B cell (primary cell): ENCODE data around the gene PPP5C. TPM values are rescaled to one million over a fixed set of nuclear protein-coding genes. Genes with fewer than 3 reads are reported as not detected.

ENCODE experiments used
- ATAC-seq: fragments of 200-7000 bp; cut with Tn5 transposase; one replicate; pipeline ENCODE4 v1.10.0; 2021; ENCODE audit warnings: low read depth, mild to moderate bottlenecking, moderate number of reproducible peaks, moderate library complexity
- CTCF ChIA-PET: fragments of 350-600 bp; sonication (Branson Sonifier 250); formaldehyde crosslinking; loops from one replicate; lab custom pipeline; 2021; ENCODE audit warnings: antibody characterized with exemption, inconsistent platforms; lab: Charles Lee
- POLR2A ChIA-PET: fragments of 350-600 bp; sonication (Branson Sonifier 250); formaldehyde crosslinking; loops from one replicate; lab custom pipeline; 2021; ENCODE audit warnings: antibody characterized with exemption; lab: Charles Lee
- DNase-seq: peaks from one replicate; pipeline ENCODE4 v3.0.0; 2013
- H2AFZ ChIP-seq: 2 replicates; pipeline ENCODE4 v1.6.1; 2012; ENCODE audit warnings: mild to moderate bottlenecking, low read depth, low read length; ENCODE audit not compliant: insufficient read depth, poor library complexity, severe bottlenecking
- H3K27ac ChIP-seq, 2 donors: 1 replicate in 1 of 2; 2 replicates in 1 of 2; pipeline ENCODE4 v1.5.1; 2012 to 2013; ENCODE audit warnings: low read length in 2 of 2, mild to moderate bottlenecking in 2 of 2, moderate library complexity in 1 of 2
- H3K27me3 ChIP-seq, 4 experiments: fragments of 200-600 bp in 1 of 4; sonication (generic) in 1 of 4; replicated peaks in 1 of 4; 1 replicate in 2 of 4; 2 replicates in 2 of 4; pipeline versions ENCODE4 v1.6.1 to v1.7.0; 2013 to 2016; ENCODE audit warnings: low read length in 3 of 4, mild to moderate bottlenecking in 2 of 4, mixed read lengths in 1 of 4, moderate library complexity in 1 of 4; ENCODE audit not compliant: insufficient read depth in 4 of 4, control insufficient read depth in 3 of 4; ENCODE audit errors: control extremely low read depth in 1 of 4
- H3K36me3 ChIP-seq, 2 experiments: replicated peaks in 1 of 2; 1 replicate in 1 of 2; 2 replicates in 1 of 2; pipeline versions ENCODE4 v1.6.1 to v1.7.1; 2013; ENCODE audit warnings: low read length in 1 of 2; ENCODE audit not compliant: insufficient read depth in 2 of 2, control insufficient read depth in 1 of 2; ENCODE audit errors: control extremely low read depth in 1 of 2, extremely low read depth in 1 of 2
- H3K4me1 ChIP-seq, 2 donors: fragments of 200-600 bp in 1 of 2; sonication (generic) in 1 of 2; 1 replicate in 1 of 2; 2 replicates in 1 of 2; pipeline versions ENCODE4 v1.5.1 to v1.6.1; 2013 to 2017; ENCODE audit warnings: low read length in 2 of 2; ENCODE audit not compliant: control insufficient read depth in 2 of 2, insufficient read depth in 2 of 2
- H3K4me2 ChIP-seq: replicated peaks from 2 replicates; pipeline ENCODE3; 2012; ENCODE audit warnings: mild to moderate bottlenecking, low read depth, low read length; ENCODE audit not compliant: poor library complexity, severe bottlenecking
- H3K4me3 ChIP-seq, 5 experiments: fragments of 200-600 bp in 1 of 5; sonication (generic) in 1 of 5; 1 replicate in 3 of 5; 2 replicates in 2 of 5; pipeline versions ENCODE4 v1.5.1 to v1.7.0; 2011 to 2016; ENCODE audit warnings: low read length in 4 of 5, mild to moderate bottlenecking in 4 of 5, low read depth in 2 of 5, control low read depth in 1 of 5, moderate library complexity in 1 of 5; ENCODE audit not compliant: insufficient read depth in 1 of 5; ENCODE audit errors: control extremely low read depth in 1 of 5, extremely low read depth in 1 of 5
- H3K79me2 ChIP-seq: fragments of 200-600 bp; sonication (generic); one replicate; pipeline ENCODE4 v1.6.0; 2016; ENCODE audit warnings: low read length; ENCODE audit not compliant: control insufficient read depth, insufficient read depth
- H3K9ac ChIP-seq: fragments of 200-600 bp; sonication (generic); 2 replicates; pipeline ENCODE4 v1.6.1; 2017; ENCODE audit warnings: mild to moderate bottlenecking, low read length, moderate library complexity
- H3K9me3 ChIP-seq, 3 donors: one replicate each; pipeline versions ENCODE4 v1.6.1 to v1.7.1; 2013; ENCODE audit warnings: low read length in 2 of 3; ENCODE audit not compliant: control insufficient read depth in 2 of 3, insufficient read depth in 1 of 3; ENCODE audit errors: control extremely low read depth in 1 of 3
- H4K20me1 ChIP-seq: 2 replicates; pipeline ENCODE4 v1.6.0; 2012; ENCODE audit warnings: mild to moderate bottlenecking, low read length; ENCODE audit not compliant: insufficient read depth, control insufficient read depth, poor library complexity, severe bottlenecking
- H3K27ac Mint-ChIP-seq: one replicate; pipeline ENCODE4 v1.8.0; 2021; ENCODE audit warnings: mixed read lengths
- H3K27me3 Mint-ChIP-seq: one replicate; pipeline ENCODE4 v1.8.0; 2021; ENCODE audit warnings: mixed read lengths
- H3K4me1 Mint-ChIP-seq: one replicate; pipeline ENCODE4 v1.8.0; 2021; ENCODE audit warnings: mixed read lengths
- H3K4me3 Mint-ChIP-seq: one replicate; pipeline ENCODE4 v1.8.0; 2021; ENCODE audit warnings: mixed read lengths
- H3K9me3 Mint-ChIP-seq: one replicate; pipeline ENCODE4 v1.8.0; 2022; ENCODE audit warnings: mixed read lengths; ENCODE audit not compliant: insufficient read depth
- EZH2 ChIP-seq: IDR thresholded peaks from 2 replicates; pipeline ENCODE4 v1.6.1; 2012; ENCODE audit warnings: borderline replicate concordance, low read depth, mild to moderate bottlenecking, moderate library complexity, low read length; ENCODE audit not compliant: insufficient read depth, poor library complexity, severe bottlenecking
- WGBS: methylation state at CpG from one replicate; pipeline ENCODE4 v1.1.5; 2013; ENCODE audit warnings: missing lambda C conversion rate; ENCODE audit not compliant: insufficient coverage; 5-methylcytosine and 5-hydroxymethylcytosine counted together
- intact Hi-C: fragments of 100-400 bp; cut with micrococcal nuclease; formaldehyde crosslinking; loops from one replicate; pipeline ENCODE4 v1.10.0; 2022
- polyA plus RNA-seq: library from polyadenylated mRNA; depleted of rRNA; stranded (reverse); fragments of >200 nt; gene quantifications from 2 replicates; pipeline ENCODE4 v1.2.3, GENCODE V29; 2012
- total RNA-seq, 2 donors: library from RNA; stranded (reverse); fragments of 120-200 nt in 1 of 2; gene quantifications; 1 replicate in 1 of 2; 2 replicates in 1 of 2; pipeline versions ENCODE4 v1.2.3 to v1.2.4, GENCODE V29; 2013 to 2022
- TF ChIP-seq, protein P1 (sequence below): fragments of 200-600 bp; IDR thresholded peaks from one replicate; pipeline ENCODE4 v1.8.0; 2022; ENCODE audit warnings: antibody characterized with exemption, mild to moderate bottlenecking

The PPP5C gene
- total and polyA plus RNA-seq, 2 donors (not counting 1 experiment from before 2014, with no cell fraction given): 51.2 to 70.5 TPM

DNA sequence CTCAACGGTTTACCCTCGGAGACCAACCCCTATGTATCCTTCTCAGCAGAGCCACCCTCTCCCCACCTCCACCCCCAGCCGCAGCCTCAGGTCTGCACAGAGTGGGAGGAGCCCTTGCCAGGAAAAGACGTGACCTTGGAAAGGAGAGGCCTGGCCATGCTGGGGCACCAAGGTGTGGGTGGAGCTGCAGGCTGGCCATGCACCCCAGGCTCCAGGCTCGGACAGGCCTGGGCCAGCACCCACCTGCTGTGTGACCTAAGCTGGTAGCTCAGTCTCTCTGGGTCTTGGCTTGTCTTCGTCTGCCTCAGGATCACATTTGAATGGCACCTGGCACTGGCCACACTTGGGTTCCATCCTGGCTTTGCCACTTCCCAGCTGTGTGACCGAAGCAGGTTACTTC, 37.0 kb downstream of the PPP5C start:
- H3K4me2 ChIP-seq: no peak overlapping the region
- no peak for TF ChIP-seq EZH2
- TF ChIP-seq, protein P1, sequence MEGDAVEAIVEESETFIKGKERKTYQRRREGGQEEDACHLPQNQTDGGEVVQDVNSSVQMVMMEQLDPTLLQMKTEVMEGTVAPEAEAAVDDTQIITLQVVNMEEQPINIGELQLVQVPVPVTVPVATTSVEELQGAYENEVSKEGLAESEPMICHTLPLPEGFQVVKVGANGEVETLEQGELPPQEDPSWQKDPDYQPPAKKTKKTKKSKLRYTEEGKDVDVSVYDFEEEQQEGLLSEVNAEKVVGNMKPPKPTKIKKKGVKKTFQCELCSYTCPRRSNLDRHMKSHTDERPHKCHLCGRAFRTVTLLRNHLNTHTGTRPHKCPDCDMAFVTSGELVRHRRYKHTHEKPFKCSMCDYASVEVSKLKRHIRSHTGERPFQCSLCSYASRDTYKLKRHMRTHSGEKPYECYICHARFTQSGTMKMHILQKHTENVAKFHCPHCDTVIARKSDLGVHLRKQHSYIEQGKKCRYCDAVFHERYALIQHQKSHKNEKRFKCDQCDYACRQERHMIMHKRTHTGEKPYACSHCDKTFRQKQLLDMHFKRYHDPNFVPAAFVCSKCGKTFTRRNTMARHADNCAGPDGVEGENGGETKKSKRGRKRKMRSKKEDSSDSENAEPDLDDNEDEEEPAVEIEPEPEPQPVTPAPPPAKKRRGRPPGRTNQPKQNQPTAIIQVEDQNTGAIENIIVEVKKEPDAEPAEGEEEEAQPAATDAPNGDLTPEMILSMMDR: no peak
- H3K4me1 ChIP-seq: no peaks in the 10 kb centered on the region
- H3K9me3 Mint-ChIP-seq: no peaks in the 10 kb centered on the region
- H3K27ac Mint-ChIP-seq: no peak overlapping the region
- H3K27ac ChIP-seq: no peak overlapping the region
- H4K20me1 ChIP-seq: peaks cover 3% of the 10 kb centered on the region
- H3K4me1 Mint-ChIP-seq: peaks cover 5% of the 10 kb centered on the region
- no peak for ATAC-seq
- H3K4me3 ChIP-seq: no peak overlapping the region
- no peaks in the 10 kb centered on the region for H3K27me3 ChIP-seq
- 97% methylated on average over 6 of the region's 7 CpGs for WGBS
- no peaks in the 10 kb centered on the region for H3K27me3 Mint-ChIP-seq
- intact Hi-C loops: no loop called here
- no peak overlapping the region for H3K4me3 Mint-ChIP-seq
- no peaks in the 10 kb centered on the region for H3K9me3 ChIP-seq
- POLR2A ChIA-PET: no interaction called here
- H2AFZ ChIP-seq: no peak overlapping the region
- no peak overlapping the region for H3K9ac ChIP-seq
- no peak for DNase-seq
- H3K36me3 ChIP-seq: peaks cover 0 to 76% of the 10 kb centered on the region in 2 experiments
- CTCF ChIA-PET: interaction anchor here (0.6 kb wide), 1 partner anchor 66 kb away, joined by 3 read pairs; no protein-coding TSS in a partner anchor
- peaks cover 9% of the 10 kb centered on the region for H3K79me2 ChIP-seq

DNA sequence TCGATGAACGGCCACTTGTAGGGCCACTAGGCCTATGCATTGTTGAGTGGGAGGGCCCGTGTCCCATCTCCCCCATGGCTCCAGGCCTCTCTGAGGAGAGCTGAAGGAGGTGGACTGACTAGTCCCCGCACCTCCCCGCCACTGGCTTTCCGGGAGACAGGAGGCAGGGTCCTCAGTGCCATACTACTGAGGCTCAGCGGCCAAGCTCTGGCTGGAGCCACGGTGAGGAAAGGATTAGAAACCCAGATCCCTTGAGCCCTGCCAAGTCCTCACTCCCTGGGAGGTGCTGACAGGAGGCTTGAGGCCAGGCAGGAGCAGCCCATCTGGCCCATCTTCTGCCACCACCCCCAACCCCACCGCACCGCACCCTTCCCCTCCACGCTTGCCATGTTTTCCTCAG, 37.5 kb downstream of the PPP5C start:
- no peaks in the 10 kb centered on the region for H3K9me3 Mint-ChIP-seq
- Histone ChIP-seq H3K9ac (no peak overlapping the region), H3K27me3 (no peaks in the 10 kb centered on the region), H3K36me3 (peaks cover 0 to 72% of the 10 kb centered on the region in 2 experiments), H3K4me3 (no peak overlapping the region), H3K4me2 (no peak overlapping the region), H2AFZ (no peak overlapping the region), H3K27ac (no peak overlapping the region), H3K79me2 (peaks cover 9% of the 10 kb centered on the region), H4K20me1 (peaks cover 1% of the 10 kb centered on the region), H3K4me1 (no peaks in the 10 kb centered on the region), H3K9me3 (no peaks in the 10 kb centered on the region)
- ATAC-seq (no peak), DNase-seq (no peak)
- no peak overlapping the region for H3K27ac Mint-ChIP-seq
- intact Hi-C loops: no loop called here
- ChIA-PET CTCF (no interaction called here), POLR2A (no interaction called here)
- no peaks in the 10 kb centered on the region for H3K27me3 Mint-ChIP-seq
- peaks cover 4% of the 10 kb centered on the region for H3K4me1 Mint-ChIP-seq
- TF ChIP-seq, protein P1: no peak
- no peak for TF ChIP-seq EZH2
- no peak overlapping the region for H3K4me3 Mint-ChIP-seq
- WGBS: 98% methylated on average over 8 of the region's 11 CpGs
